ENCODE measurements around the gene CEP78. TPM values are rescaled to one million over a fixed set of nuclear protein-coding genes. Genes with fewer than 3 reads are reported as not detected.

The CEP78 gene
- total and polyA plus RNA-seq, 11 donors: 1.1 to 8.2 (median 3.3) TPM

- Histone ChIP-seq H3K27me3 (no peaks in the 10 kb centered on the region), H3K4me3 (no peak overlapping the region), H3K4me1 (peaks cover 0 to 5% (median 0%) of the 10 kb centered on the region in 12 donors), H3K36me3 (no peaks in the 10 kb centered on the region), H3K9me3 (no peaks in the 10 kb centered on the region), H3K27ac (no peak overlapping the region)
- no peak for ATAC-seq
- no peak for TF ChIP-seq CTCF (IDR thresholded peaks at IDR 0.05)
- no peak for TF ChIP-seq POLR2A (IDR thresholded peaks at IDR 0.05)
- no peak for DNase-seq
- intact Hi-C loops (cut with DNase I): no loop called here
Measured at GRCh38 chr9:78212868-78213267, 23.0 kb upstream of the CEP78 start.

- no peak for ATAC-seq
- Histone ChIP-seq H3K4me1 (peaks cover 0 to 5% (median 0%) of the 10 kb centered on the region in 12 donors), H3K4me3 (no peak overlapping the region), H3K27ac (no peak overlapping the region), H3K9me3 (no peaks in the 10 kb centered on the region), H3K36me3 (no peaks in the 10 kb centered on the region), H3K27me3 (no peaks in the 10 kb centered on the region)
- WGBS, 4 donors: 36 to 43% (median 40%) methylated on average over 4 of the region's 4 CpGs
- intact Hi-C loops (cut with DNase I): no loop called here
- no peak for DNase-seq
- TF ChIP-seq CTCF (IDR thresholded peaks at IDR 0.05): peak in 5 of 12 donors; percentile 7 to 27 (median 20)
- no peak for TF ChIP-seq POLR2A (IDR thresholded peaks at IDR 0.05)
Measured at GRCh38 chr9:78213712-78214111, 22.2 kb upstream of the CEP78 start.

- intact Hi-C loops (cut with DNase I): no loop called here
- no peak for ATAC-seq
- no peak for DNase-seq
- H3K27me3 ChIP-seq: no peaks in the 10 kb centered on the region
- H3K36me3 ChIP-seq: no peaks in the 10 kb centered on the region
- peaks cover 0 to 5% (median 0%) of the 10 kb centered on the region in 12 donors for H3K4me1 ChIP-seq
- no peak overlapping the region for H3K4me3 ChIP-seq
- H3K9me3 ChIP-seq: no peaks in the 10 kb centered on the region
- 88 to 97% (median 91%) methylated on average over 1 of the region's 1 CpG for WGBS, 4 donors
- no peak for TF ChIP-seq POLR2A (IDR thresholded peaks at IDR 0.05)
- TF ChIP-seq CTCF (IDR thresholded peaks at IDR 0.05): no peak
- H3K27ac ChIP-seq: no peak overlapping the region
Measured at GRCh38 chr9:78214492-78214891, 21.4 kb upstream of the CEP78 start.

GRCh38 chr9:78215706-78216105, 20.2 kb upstream of the CEP78 start:
- no peak for DNase-seq
- H3K27me3 ChIP-seq: no peaks in the 10 kb centered on the region
- no peak for ATAC-seq
- no peak overlapping the region for H3K27ac ChIP-seq
- no peaks in the 10 kb centered on the region for H3K9me3 ChIP-seq
- H3K4me3 ChIP-seq: no peak overlapping the region
- H3K36me3 ChIP-seq: no peaks in the 10 kb centered on the region
- intact Hi-C loops (cut with DNase I): no loop called here
- H3K4me1 ChIP-seq: peaks cover 0 to 5% (median 0%) of the 10 kb centered on the region in 12 donors
- WGBS, 4 donors: 70 to 89% (median 88%) methylated on average over 2 of the region's 2 CpGs
- no peak for TF ChIP-seq CTCF (IDR thresholded peaks at IDR 0.05)
- no peak for TF ChIP-seq POLR2A (IDR thresholded peaks at IDR 0.05)
